Measurements from ENCODE around the gene NQO2.

DNA sequence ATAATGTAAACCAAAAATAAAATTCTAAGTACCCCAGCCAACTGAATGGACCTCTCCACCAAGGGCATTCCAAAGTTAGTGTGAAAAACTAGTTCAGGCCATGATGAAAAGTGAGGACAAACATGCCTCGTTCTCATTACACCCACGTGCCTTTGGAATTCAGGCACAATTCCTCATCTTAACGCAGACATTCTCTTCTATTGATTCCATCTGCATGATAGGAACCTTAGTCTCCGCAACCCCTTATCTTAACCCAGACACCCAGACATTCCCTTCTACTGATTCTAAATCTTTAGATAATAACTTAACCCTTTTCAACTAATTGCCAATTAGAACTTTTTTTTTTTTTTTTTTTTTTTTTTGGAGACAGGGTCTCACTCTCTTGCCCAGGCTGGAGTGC lies 20.8 kb upstream of the NQO2 start:
- TF ChIP-seq, protein P1, sequence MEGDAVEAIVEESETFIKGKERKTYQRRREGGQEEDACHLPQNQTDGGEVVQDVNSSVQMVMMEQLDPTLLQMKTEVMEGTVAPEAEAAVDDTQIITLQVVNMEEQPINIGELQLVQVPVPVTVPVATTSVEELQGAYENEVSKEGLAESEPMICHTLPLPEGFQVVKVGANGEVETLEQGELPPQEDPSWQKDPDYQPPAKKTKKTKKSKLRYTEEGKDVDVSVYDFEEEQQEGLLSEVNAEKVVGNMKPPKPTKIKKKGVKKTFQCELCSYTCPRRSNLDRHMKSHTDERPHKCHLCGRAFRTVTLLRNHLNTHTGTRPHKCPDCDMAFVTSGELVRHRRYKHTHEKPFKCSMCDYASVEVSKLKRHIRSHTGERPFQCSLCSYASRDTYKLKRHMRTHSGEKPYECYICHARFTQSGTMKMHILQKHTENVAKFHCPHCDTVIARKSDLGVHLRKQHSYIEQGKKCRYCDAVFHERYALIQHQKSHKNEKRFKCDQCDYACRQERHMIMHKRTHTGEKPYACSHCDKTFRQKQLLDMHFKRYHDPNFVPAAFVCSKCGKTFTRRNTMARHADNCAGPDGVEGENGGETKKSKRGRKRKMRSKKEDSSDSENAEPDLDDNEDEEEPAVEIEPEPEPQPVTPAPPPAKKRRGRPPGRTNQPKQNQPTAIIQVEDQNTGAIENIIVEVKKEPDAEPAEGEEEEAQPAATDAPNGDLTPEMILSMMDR (IDR thresholded peaks at IDR 0.05): no peak
- TF ChIP-seq EZH2 (IDR thresholded peaks at IDR 0.05; ENCODE audit: borderline replicate concordance, insufficient read depth, low read depth, low read length, poor library complexity, severe bottlenecking): no peak
